ENCODE measurements around the gene INSIG1.

INSIG1 gene

GRCh38 chr7:155322530-155322929 lies 24.9 kb downstream of the INSIG1 start:
- no peak for TF ChIP-seq CTCF (IDR thresholded peaks at IDR 0.05; ENCODE audit: insufficient read depth, low read length, missing control alignments)
- DNase-seq (ENCODE audit: low read depth, low spot score), result no peak
- POLR2A ChIA-PET, result no interaction called here
- no peak overlapping the region for H3K4me3 ChIP-seq (ENCODE audit: low read depth, low read length)
- CTCF ChIA-PET, result no interaction called here

- ChIA-PET POLR2A (no interaction called here), CTCF (interaction anchor here (4.6 kb wide), 1 partner anchor 22 kb away, joined by 22 read pairs; no protein-coding TSS in a partner anchor)
- no peak overlapping the region for H3K4me3 ChIP-seq (ENCODE audit: low read depth, low read length)
- no peak for DNase-seq (ENCODE audit: low read depth, low spot score)
- TF ChIP-seq CTCF (IDR thresholded peaks at IDR 0.05; ENCODE audit: insufficient read depth, low read length, missing control alignments), result no peak
Measured at GRCh38 chr7:155323001-155323638, 25.4 kb downstream of the INSIG1 start.

- no peak for TF ChIP-seq CTCF (IDR thresholded peaks at IDR 0.05; ENCODE audit: insufficient read depth, low read length, missing control alignments)
- ChIA-PET CTCF (interaction anchor here (4.6 kb wide), 1 partner anchor 20 kb away, joined by 22 read pairs; no protein-coding TSS in a partner anchor), POLR2A (no interaction called here)
- H3K4me3 ChIP-seq (ENCODE audit: low read depth, low read length), result no peak overlapping the region
- DNase-seq (ENCODE audit: low read depth, low spot score), result no peak
Measured at GRCh38 chr7:155324012-155324917, 26.6 kb downstream of the INSIG1 start.

GRCh38 chr7:155324918-155325235 lies 27.2 kb downstream of the INSIG1 start:
- POLR2A ChIA-PET, result no interaction called here
- CTCF ChIA-PET, result interaction anchor here (4.6 kb wide), 1 partner anchor 20 kb away, joined by 22 read pairs; no protein-coding TSS in a partner anchor
- no peak for DNase-seq (ENCODE audit: low read depth, low spot score)
- H3K4me3 ChIP-seq (ENCODE audit: low read depth, low read length), result no peak overlapping the region
- no peak for TF ChIP-seq CTCF (IDR thresholded peaks at IDR 0.05; ENCODE audit: insufficient read depth, low read length, missing control alignments)

GRCh38 chr7:155326385-155326784 lies 28.7 kb downstream of the INSIG1 start:
- ChIA-PET POLR2A (no interaction called here), CTCF (interaction anchor here (4.6 kb wide), 1 partner anchor 18 kb away, joined by 22 read pairs; no protein-coding TSS in a partner anchor)

More at GRCh38 chr7:155326385-155326784, 28.7 kb downstream of the INSIG1 start:
- no peak for TF ChIP-seq CTCF (IDR thresholded peaks at IDR 0.05; ENCODE audit: insufficient read depth, low read length, missing control alignments)
- no peak for DNase-seq (ENCODE audit: low read depth, low spot score)
- H3K4me3 ChIP-seq (ENCODE audit: low read depth, low read length), result no peak overlapping the region

Measured in AG04449 (cell line).